GM08714 (cell line): ENCODE results near the gene B4GALNT4.
"Not testable (repeated sequence)": the region's sequence is repeated elsewhere in the genome, so short reads cannot be mapped to it uniquely, and the experiment has no call there.

ENCODE experiments used
- H3K4me3 ChIP-seq: fragments of 200-500 bp; sonication (Bioruptor generic); 2 replicates; pipeline ENCODE4 v1.5.1; 2014; ENCODE audit warnings: mild to moderate bottlenecking, low read length, inconsistent platforms
- ZNF274 ChIP-seq: IDR thresholded peaks from 2 replicates; pipeline ENCODE4 v1.6.1; 2012; ENCODE audit warnings: mild to moderate bottlenecking, low read depth, low read length

B4GALNT4 gene

DNA sequence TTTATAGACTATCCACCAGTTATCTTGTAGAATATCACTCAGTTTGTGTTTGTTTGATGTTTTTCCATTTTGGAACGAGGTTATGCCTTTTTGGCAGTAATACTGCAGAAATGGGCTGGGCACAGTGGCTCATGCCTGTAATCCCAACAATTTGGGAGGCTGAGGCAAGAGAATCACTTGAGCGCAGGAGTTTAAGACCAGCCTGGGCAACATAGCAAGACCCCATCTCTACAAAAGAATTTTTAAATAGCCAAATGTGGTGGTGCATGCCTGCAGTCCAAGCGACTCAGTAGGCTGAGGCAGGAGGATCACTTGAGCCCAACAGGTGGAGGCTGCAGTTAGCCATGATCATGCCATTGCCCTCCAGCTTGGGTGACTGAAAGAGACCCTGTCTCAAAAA is 22.8 kb upstream of the B4GALNT4 start:
- H3K4me3 ChIP-seq, result no peak overlapping the region
- no peak for TF ChIP-seq ZNF274

GRCh38 chr11:349270-349954 is 19.9 kb upstream of the B4GALNT4 start:
- H3K4me3 ChIP-seq, result not testable (repeated sequence)

DNA sequence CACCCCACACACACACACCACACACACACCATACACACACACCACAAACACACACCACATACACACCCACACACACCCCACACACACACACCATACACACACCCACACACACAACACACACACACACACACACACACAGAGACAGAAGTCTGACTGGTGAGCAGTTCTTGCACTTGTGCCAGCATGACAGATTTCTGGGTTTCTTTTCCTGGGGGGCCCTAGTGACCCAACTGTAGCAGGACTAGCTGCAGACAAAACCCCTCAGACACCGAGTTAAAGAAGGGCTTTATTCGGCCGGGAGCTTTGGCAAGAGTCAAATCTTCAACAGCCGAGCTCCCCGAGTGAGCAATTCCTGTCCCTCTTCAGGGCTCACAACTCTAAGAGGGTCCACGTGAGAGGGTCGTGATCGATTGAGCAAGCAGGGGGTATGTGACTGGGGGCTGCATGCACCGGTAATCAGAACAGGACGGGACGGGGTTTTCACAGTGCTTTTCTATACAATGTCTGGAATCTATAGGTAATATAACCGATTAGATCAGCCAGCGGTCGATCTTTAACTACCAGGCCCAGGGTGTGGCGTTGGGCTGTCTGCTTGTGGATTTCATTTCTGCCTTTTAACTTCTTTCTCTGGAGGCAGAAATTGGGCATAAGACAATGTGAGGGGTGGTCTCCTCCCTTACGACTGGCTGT is 19.1 kb upstream of the B4GALNT4 start:
- H3K4me3 ChIP-seq, result not testable (repeated sequence)

- TF ChIP-seq ZNF274, result no peak
- no peak overlapping the region; the same call in 1 of the 2 replicates for H3K4me3 ChIP-seq
Measured at GRCh38 chr11:350723-351255, 18.5 kb upstream of the B4GALNT4 start.

DNA sequence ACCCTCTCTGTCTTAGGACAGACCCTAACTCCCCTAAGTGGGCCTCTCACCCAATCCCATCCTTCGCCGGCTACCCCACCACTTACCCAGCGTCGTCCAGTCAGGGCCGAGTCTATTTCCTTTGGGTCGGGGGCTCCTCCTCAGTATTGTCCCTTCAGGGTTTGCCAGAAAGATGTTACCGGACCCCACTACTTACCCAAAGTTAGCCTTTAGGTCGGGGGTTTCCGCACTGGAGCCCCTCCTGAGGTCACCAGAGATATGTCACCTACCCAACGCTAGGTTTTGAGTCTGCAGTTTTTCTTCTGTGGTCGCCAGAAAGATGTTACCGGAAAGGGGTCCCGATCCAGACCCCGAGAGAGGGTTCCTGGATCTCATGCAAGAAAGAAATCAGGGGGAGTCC is 17.9 kb upstream of the B4GALNT4 start:
- H3K4me3 ChIP-seq, result no peak overlapping the region
- no peak for TF ChIP-seq ZNF274

GRCh38 chr11:352456-353031 is 16.8 kb upstream of the B4GALNT4 start:
- H3K4me3 ChIP-seq, result no peak overlapping the region
- no peak for TF ChIP-seq ZNF274

GRCh38 chr11:353179-353873 is 16.0 kb upstream of the B4GALNT4 start:
- TF ChIP-seq ZNF274, result no peak
- H3K4me3 ChIP-seq, result no peak overlapping the region

DNA sequence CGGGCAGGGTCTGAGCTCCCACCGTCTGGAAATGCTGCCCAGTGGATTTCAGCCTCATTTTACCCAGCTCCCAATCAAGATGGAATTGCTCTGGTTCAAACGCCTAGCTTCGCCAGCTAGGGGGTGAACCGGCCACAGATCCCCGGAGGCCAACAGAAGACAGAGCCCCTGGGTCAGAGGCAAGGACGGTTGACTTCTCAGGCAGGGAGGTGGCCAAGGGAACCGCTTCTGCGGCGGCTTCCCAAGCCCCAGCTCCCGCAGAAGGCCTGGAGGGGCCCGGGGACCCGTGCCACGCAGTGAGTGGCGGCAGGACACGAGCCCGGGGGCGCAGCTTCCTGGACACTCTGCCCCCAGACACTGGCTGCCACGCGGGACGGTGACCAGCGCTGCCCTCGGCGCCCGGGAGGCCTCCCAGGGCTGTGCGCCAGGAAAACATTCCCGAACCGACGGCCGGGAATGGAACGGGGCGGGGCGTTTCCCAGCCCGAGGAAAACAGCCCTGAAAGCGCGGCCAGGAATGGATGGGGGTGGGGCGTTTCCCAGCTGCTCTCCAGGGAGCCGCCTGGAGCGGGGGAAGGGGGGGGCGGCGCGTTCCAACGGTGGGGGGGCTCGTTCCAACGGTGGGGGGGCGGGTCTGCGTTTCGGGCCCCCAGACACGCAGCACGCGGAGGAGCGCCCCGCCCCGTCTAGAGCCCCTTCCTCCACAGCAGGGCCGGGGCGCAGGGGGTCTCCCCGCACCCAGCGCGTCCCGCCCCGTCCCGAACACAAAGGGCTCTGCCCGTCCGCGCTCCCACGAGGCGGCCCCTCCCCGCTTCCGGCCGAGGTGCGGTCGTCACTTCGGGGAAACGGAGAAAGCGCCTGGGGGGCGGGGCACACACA is 13.5 kb upstream of the B4GALNT4 start:
- H3K4me3 ChIP-seq, result peak overlapping the region; percentile 29; the same call in 1 of the 2 replicates
- TF ChIP-seq ZNF274, result no peak

DNA sequence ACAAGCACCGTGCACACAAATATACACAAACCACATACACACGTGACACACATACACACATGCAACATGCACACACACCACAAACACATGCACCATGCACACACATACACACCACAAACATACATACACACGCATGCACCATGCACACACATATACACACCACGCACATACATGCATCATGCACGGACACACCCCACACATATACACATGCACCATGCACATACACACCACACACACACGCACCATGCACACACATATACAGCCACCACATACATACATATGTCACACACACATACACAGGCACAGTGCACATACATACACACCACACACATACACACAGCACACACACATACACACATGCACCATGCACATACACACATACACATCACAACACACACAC is 12.7 kb upstream of the B4GALNT4 start:
- no peak for TF ChIP-seq ZNF274
- H3K4me3 ChIP-seq, result no peak overlapping the region

GRCh38 chr11:357582-357981 is 11.7 kb upstream of the B4GALNT4 start:
- no peak for TF ChIP-seq ZNF274

GRCh38 chr11:358129-358800 is 11.0 kb upstream of the B4GALNT4 start:
- TF ChIP-seq ZNF274, result no peak

More at GRCh38 chr11:357582-357981, 11.7 kb upstream of the B4GALNT4 start:
- no peak overlapping the region for H3K4me3 ChIP-seq

DNA sequence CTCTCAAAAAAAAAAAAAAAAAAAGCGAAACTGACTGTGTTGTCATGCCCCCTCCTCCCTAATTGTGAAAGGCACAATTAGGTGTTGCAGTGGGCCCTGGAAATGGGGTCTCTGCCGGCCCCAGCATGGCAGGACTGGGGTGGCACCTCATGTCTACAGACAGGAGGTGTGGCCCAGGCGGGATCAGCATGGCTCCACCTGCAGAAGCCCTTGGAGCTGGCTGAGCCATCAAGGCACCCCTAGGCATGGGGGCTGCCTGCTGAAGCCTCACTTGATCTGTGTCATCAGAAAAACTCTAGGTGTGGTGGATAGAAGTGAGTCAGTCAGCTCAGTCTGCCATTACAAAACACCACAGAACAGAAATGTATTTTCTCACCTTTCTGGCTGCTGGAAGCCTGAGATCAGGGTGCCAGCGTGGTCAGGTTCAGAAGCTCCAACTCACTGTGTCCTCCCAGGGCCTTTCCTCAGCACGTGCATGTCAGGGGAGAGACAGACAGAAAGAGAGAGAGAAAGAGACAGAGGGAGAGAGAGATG is 10.1 kb upstream of the B4GALNT4 start:
- no peak overlapping the region for H3K4me3 ChIP-seq
- no peak for TF ChIP-seq ZNF274

More at GRCh38 chr11:358129-358800, 11.0 kb upstream of the B4GALNT4 start:
- no peak overlapping the region for H3K4me3 ChIP-seq
